ENCODE measurements around the gene AGBL5. TPM values are rescaled to one million over a fixed set of nuclear protein-coding genes. Genes with fewer than 3 reads are reported as not detected.

Gene AGBL5
- total and polyA plus RNA-seq, 2 of the 13 experiments (the other 11 are each of a cell fraction or from before 2014, with no cell fraction given) = 55.9 to 73.3 TPM

DNA sequence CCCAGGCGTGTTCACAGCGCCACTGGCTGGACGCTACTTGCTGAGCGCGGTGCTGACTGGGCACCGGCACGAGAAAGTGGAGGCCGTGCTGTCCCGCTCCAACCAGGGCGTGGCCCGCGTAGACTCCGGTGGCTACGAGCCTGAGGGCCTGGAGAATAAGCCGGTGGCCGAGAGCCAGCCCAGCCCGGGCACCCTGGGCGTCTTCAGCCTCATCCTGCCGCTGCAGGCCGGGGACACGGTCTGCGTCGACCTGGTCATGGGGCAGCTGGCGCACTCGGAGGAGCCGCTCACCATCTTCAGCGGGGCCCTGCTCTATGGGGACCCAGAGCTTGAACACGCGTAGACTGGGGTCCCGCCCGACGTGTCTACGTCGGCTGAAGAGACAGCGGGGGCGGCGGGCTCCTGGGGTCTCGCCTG is 34.2 kb downstream of the AGBL5 start (continued):
- TF ChIP-seq RELA (CRISPR knock-in tag; IDR thresholded peaks at IDR 0.05) = 0 out of 2 replicates have a peak, but pooled peaks have one; percentile 5
- no peak for TF ChIP-seq ELF3 (CRISPR knock-in tag; IDR thresholded peaks at IDR 0.05)
- no peak for TF ChIP-seq MTA1 (CRISPR knock-in tag; IDR thresholded peaks at IDR 0.05; ENCODE audit: borderline replicate concordance)
- no peak for TF ChIP-seq ZNF432 (CRISPR knock-in tag; IDR thresholded peaks at IDR 0.05; ENCODE audit: borderline replicate concordance)
- TF ChIP-seq ZNF883 (CRISPR knock-in tag; IDR thresholded peaks at IDR 0.05; ENCODE audit: not compliant biosample characterization) = no peak
- no peak for TF ChIP-seq FLYWCH1 (CRISPR knock-in tag; IDR thresholded peaks at IDR 0.05)
- no peak for TF ChIP-seq ZFYVE20 (CRISPR knock-in tag; IDR thresholded peaks at IDR 0.05; ENCODE audit: borderline replicate concordance, low read depth)
- no peak for TF ChIP-seq ZNF431 (CRISPR knock-in tag; IDR thresholded peaks at IDR 0.05; ENCODE audit: borderline replicate concordance, low read depth)
- no peak for TF ChIP-seq SP4 (CRISPR knock-in tag; IDR thresholded peaks at IDR 0.05)
- TF ChIP-seq, protein P1, sequence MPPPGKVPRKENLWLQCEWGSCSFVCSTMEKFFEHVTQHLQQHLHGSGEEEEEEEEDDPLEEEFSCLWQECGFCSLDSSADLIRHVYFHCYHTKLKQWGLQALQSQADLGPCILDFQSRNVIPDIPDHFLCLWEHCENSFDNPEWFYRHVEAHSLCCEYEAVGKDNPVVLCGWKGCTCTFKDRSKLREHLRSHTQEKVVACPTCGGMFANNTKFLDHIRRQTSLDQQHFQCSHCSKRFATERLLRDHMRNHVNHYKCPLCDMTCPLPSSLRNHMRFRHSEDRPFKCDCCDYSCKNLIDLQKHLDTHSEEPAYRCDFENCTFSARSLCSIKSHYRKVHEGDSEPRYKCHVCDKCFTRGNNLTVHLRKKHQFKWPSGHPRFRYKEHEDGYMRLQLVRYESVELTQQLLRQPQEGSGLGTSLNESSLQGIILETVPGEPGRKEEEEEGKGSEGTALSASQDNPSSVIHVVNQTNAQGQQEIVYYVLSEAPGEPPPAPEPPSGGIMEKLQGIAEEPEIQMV (CRISPR knock-in tag; IDR thresholded peaks at IDR 0.05; ENCODE audit: low read depth) = no peak
- no peak for TF ChIP-seq ZBTB42 (CRISPR knock-in tag; IDR thresholded peaks at IDR 0.05)
- TF ChIP-seq ZNF101 (CRISPR knock-in tag; IDR thresholded peaks at IDR 0.05; ENCODE audit: borderline replicate concordance, low read depth) = no peak
- TF ChIP-seq ZNF280D (CRISPR knock-in tag; IDR thresholded peaks at IDR 0.05) = no peak
- TF ChIP-seq ZNF350 (CRISPR knock-in tag; IDR thresholded peaks at IDR 0.05; ENCODE audit: borderline replicate concordance, low read depth) = no peak
- TF ChIP-seq, protein P2, sequence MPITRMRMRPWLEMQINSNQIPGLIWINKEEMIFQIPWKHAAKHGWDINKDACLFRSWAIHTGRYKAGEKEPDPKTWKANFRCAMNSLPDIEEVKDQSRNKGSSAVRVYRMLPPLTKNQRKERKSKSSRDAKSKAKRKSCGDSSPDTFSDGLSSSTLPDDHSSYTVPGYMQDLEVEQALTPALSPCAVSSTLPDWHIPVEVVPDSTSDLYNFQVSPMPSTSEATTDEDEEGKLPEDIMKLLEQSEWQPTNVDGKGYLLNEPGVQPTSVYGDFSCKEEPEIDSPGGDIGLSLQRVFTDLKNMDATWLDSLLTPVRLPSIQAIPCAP (CRISPR knock-in tag; IDR thresholded peaks at IDR 0.05; ENCODE audit: low read depth) = no peak
- TF ChIP-seq TFDP1 (CRISPR knock-in tag; IDR thresholded peaks at IDR 0.05; ENCODE audit: borderline replicate concordance) = peak; percentile 21; the same call in 1 of the 2 replicates
- TF ChIP-seq TGIF2 (CRISPR knock-in tag; IDR thresholded peaks at IDR 0.05) = no peak
- TF ChIP-seq, protein P3, sequence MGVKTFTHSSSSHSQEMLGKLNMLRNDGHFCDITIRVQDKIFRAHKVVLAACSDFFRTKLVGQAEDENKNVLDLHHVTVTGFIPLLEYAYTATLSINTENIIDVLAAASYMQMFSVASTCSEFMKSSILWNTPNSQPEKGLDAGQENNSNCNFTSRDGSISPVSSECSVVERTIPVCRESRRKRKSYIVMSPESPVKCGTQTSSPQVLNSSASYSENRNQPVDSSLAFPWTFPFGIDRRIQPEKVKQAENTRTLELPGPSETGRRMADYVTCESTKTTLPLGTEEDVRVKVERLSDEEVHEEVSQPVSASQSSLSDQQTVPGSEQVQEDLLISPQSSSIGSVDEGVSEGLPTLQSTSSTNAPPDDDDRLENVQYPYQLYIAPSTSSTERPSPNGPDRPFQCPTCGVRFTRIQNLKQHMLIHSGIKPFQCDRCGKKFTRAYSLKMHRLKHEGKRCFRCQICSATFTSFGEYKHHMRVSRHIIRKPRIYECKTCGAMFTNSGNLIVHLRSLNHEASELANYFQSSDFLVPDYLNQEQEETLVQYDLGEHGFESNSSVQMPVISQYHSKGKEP (CRISPR knock-in tag; IDR thresholded peaks at IDR 0.05) = no peak
- TF ChIP-seq ZNF816 (CRISPR knock-in tag; IDR thresholded peaks at IDR 0.05; ENCODE audit: borderline replicate concordance) = no peak

All from HepG2 (cell line).